Stimulated activated CD4-positive, alpha-beta T cell treated with anti-CD3 and anti-CD28 coated beads, Interleukin-15, amount 100 ng/mL, for 48 hours (primary cell): ENCODE results near the gene CEP250.

Source experiments
- DNase-seq, 2 donors: peaks; one replicate each; pipeline ENCODE4 v3.0.0-alpha.2; 2020; ENCODE audit warnings: low read depth in 2 of 2

The CEP250 gene

GRCh38 chr20:35562541-35563110, 107.2 kb downstream of the CEP250 start:
- DNase-seq, result no peak

GRCh38 chr20:35563834-35564233, 108.4 kb downstream of the CEP250 start:
- no peak for DNase-seq

- no peak for DNase-seq
Observed at GRCh38 chr20:35564905-35565304, 109.5 kb downstream of the CEP250 start.

- DNase-seq, result no peak
Observed at GRCh38 chr20:35568645-35569044, 113.2 kb downstream of the CEP250 start.
